ENCODE results near the gene EMC8. TPM values are rescaled to one million over a fixed set of nuclear protein-coding genes. Genes with fewer than 3 reads are reported as not detected.

Gene EMC8
- total RNA-seq, 1 donor from 2014 or later = 42.7 TPM

DNA sequence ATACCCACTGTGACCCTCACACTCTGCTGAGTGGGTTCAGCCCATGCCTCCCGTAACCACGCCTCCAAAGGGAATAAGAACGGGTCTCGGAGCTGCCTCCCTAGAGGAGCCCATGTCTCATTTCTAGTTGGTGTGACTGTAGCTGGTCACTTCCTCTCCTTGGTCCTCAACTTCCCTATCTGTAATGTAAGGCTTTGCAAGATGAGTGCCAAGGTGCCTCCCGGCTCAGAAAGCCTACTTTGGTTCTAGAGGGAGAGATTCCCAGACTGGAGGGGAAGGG, 69.2 kb downstream of the EMC8 start:
- TF ChIP-seq, protein P1, sequence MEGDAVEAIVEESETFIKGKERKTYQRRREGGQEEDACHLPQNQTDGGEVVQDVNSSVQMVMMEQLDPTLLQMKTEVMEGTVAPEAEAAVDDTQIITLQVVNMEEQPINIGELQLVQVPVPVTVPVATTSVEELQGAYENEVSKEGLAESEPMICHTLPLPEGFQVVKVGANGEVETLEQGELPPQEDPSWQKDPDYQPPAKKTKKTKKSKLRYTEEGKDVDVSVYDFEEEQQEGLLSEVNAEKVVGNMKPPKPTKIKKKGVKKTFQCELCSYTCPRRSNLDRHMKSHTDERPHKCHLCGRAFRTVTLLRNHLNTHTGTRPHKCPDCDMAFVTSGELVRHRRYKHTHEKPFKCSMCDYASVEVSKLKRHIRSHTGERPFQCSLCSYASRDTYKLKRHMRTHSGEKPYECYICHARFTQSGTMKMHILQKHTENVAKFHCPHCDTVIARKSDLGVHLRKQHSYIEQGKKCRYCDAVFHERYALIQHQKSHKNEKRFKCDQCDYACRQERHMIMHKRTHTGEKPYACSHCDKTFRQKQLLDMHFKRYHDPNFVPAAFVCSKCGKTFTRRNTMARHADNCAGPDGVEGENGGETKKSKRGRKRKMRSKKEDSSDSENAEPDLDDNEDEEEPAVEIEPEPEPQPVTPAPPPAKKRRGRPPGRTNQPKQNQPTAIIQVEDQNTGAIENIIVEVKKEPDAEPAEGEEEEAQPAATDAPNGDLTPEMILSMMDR (IDR thresholded peaks at IDR 0.05; ENCODE audit: unreplicated experiment) = no peak
- Mint-ChIP-seq H3K4me3 (ENCODE audit: unreplicated experiment) (no peak overlapping the region), H3K36me3 (ENCODE audit: low read depth, unreplicated experiment) (no peaks in the 10 kb centered on the region), H3K9me3 (ENCODE audit: unreplicated experiment) (no peaks in the 10 kb centered on the region), H3K27ac (ENCODE audit: unreplicated experiment) (no peak overlapping the region), H3K27me3 (ENCODE audit: unreplicated experiment) (peaks cover 8% of the 10 kb centered on the region), H3K4me1 (ENCODE audit: unreplicated experiment) (peaks cover 4% of the 10 kb centered on the region)
- DNase-seq (ENCODE audit: low spot score) = no peak

DNA sequence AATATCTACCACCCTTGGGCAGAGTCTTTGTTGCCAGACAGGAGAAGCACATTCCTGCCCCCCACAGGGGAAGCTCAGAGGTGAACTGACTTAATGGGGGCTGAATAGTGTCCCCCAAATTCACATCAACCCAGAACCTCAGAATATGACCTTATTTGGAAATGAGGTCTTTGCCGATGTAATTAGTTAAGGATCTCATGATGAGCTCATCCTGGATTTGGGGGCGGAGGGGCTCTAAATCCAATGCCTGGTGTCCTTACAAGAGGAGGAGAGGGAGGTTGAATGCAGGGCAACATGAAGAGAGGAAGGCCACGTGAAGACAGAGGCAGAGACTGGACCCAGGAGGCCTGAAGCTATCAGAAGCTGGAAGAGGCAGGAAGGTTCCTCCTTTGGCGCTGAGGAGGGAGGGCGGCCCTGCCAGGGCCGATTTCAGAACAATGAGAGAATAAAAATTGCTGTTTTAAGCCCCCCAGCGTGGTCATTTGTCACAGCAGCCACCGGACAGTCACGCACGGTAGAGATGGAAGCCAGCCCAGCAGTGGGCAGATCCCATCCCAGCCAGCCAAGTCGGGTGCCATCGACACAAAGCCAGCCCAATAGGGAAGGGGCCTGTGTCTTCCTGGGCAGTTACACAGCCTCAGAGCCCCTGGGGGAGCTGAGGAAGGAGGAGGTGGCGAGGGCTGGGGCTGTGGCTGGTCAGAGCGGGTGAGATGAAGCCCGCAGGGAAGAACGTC, 69.7 kb downstream of the EMC8 start:
- H3K4me3 Mint-ChIP-seq (ENCODE audit: unreplicated experiment) = no peak overlapping the region
- TF ChIP-seq, protein P1 (IDR thresholded peaks at IDR 0.05; ENCODE audit: unreplicated experiment) = no peak
- peak overlapping the region; percentile 73 for H3K27ac Mint-ChIP-seq (ENCODE audit: unreplicated experiment)
- no peaks in the 10 kb centered on the region for H3K9me3 Mint-ChIP-seq (ENCODE audit: unreplicated experiment)
- peaks cover 4% of the 10 kb centered on the region for H3K4me1 Mint-ChIP-seq (ENCODE audit: unreplicated experiment)
- no peak for DNase-seq (ENCODE audit: low spot score)
- H3K27me3 Mint-ChIP-seq (ENCODE audit: unreplicated experiment) = peaks cover 9% of the 10 kb centered on the region
- no peaks in the 10 kb centered on the region for H3K36me3 Mint-ChIP-seq (ENCODE audit: low read depth, unreplicated experiment)

DNA sequence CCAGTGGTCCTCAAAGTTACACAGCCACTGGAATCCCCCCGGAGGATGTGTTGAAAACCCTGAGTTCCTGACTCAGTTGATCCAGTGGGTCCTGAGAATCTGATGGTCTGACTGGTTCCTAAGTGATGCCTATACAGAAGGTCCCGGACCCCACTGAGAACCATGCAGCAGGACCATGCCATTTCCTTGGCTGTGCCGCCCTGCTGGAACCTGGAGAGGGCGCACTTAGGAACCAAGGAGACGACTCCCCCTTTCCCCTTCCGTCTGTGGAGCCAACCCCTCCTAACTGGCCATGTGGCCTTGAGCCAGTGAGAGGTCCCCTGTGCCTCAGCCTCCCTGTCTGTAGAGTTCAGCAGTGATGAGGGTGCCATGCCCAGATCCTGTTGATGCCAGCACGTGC, 70.5 kb downstream of the EMC8 start:
- H3K4me1 Mint-ChIP-seq (ENCODE audit: unreplicated experiment) = peaks cover 4% of the 10 kb centered on the region

More for the DNA sequence above, 70.5 kb downstream of the EMC8 start:
- DNase-seq (ENCODE audit: low spot score) = peak; percentile 37
- TF ChIP-seq, protein P1 (IDR thresholded peaks at IDR 0.05; ENCODE audit: unreplicated experiment) = peak; percentile 38
- H3K4me3 Mint-ChIP-seq (ENCODE audit: unreplicated experiment) = no peak overlapping the region
- H3K27me3 Mint-ChIP-seq (ENCODE audit: unreplicated experiment) = peaks cover 10% of the 10 kb centered on the region
- no peaks in the 10 kb centered on the region for H3K36me3 Mint-ChIP-seq (ENCODE audit: low read depth, unreplicated experiment)
- no peaks in the 10 kb centered on the region for H3K9me3 Mint-ChIP-seq (ENCODE audit: unreplicated experiment)
- H3K27ac Mint-ChIP-seq (ENCODE audit: unreplicated experiment) = no peak overlapping the region

Small RNA genes lying within 50 kb of the gene (microRNA-seq; reads per million reads assigned to microRNA genes)
- gene MIR1910 (ENCODE audit: unreplicated experiment) = 4.9 reads per million, percentile 48 among the genes with 10 or more reads in this experiment

Other genes starting within 250 kb of the EMC8 start
- 23.9 TPM for gene GSE1, start 186.2 kb downstream of the EMC8 start, total RNA-seq (ENCODE audit: unreplicated experiment)
- gene GINS2, start 110.6 kb downstream of the EMC8 start, total RNA-seq (ENCODE audit: unreplicated experiment) = 9.1 TPM
- 0.64 TPM for gene C16orf74, start 48.4 kb downstream of the EMC8 start, total RNA-seq (ENCODE audit: unreplicated experiment)
- 552 TPM for gene COX4I1, start 151 bp upstream of the EMC8 start, total RNA-seq (ENCODE audit: unreplicated experiment)
- 1.5 TPM for gene IRF8, start 99.6 kb upstream of the EMC8 start, total RNA-seq (ENCODE audit: unreplicated experiment)

All from endothelial cell (in vitro differentiated cells).